MM.1S (cell line): ENCODE measurements around the gene GABRG3.

Experiments used
- DNase-seq: peaks from one replicate; pipeline ENCODE4 v3.0.0-alpha.2; 2015
- H2AFZ ChIP-seq: fragments of 300-600 bp; sonication (generic); 2 replicates; pipeline ENCODE4 v1.6.0; 2016; ENCODE audit warnings: antibody characterized with exemption, low read length
- H3F3A ChIP-seq: fragments of 300-600 bp; sonication (generic); 2 replicates; pipeline ENCODE4 v1.6.1; 2016; ENCODE audit warnings: mild to moderate bottlenecking, antibody characterized with exemption, low read length, moderate library complexity, mixed read lengths; ENCODE audit not compliant: insufficient read depth
- H3K27ac ChIP-seq: fragments of 300-600 bp; sonication (generic); 2 replicates; pipeline ENCODE4 v1.5.1; 2016; ENCODE audit warnings: mild to moderate bottlenecking, low read length
- H3K27me3 ChIP-seq: fragments of 300-600 bp; sonication (generic); replicated peaks from 2 replicates; pipeline ENCODE4 v1.6.0; 2016; ENCODE audit warnings: low read length; ENCODE audit not compliant: insufficient read depth
- H3K36me3 ChIP-seq: fragments of 300-600 bp; sonication (generic); replicated peaks from 2 replicates; pipeline ENCODE4 v1.6.1; 2016; ENCODE audit warnings: mild to moderate bottlenecking, low read length, mixed read lengths; ENCODE audit not compliant: insufficient read depth
- H3K4me1 ChIP-seq: fragments of 300-600 bp; sonication (generic); 2 replicates; pipeline ENCODE4 v1.6.1; 2016; ENCODE audit warnings: low read length, mixed read lengths
- H3K4me2 ChIP-seq: fragments of 300-600 bp; sonication (generic); 2 replicates; pipeline ENCODE4 v1.6.0; 2016; ENCODE audit warnings: low read depth, low read length
- H3K4me3 ChIP-seq: fragments of 300-600 bp; sonication (generic); 2 replicates; pipeline ENCODE4 v1.5.1; 2016; ENCODE audit warnings: low read length, mixed read lengths
- H3K79me2 ChIP-seq: fragments of 300-600 bp; sonication (generic); 2 replicates; pipeline ENCODE4 v1.6.1; 2016; ENCODE audit warnings: mixed run types, low read length, mixed read lengths
- H3K9ac ChIP-seq: fragments of 300-600 bp; sonication (generic); 2 replicates; pipeline ENCODE4 v1.6.1; 2016; ENCODE audit warnings: low read length, mixed read lengths
- H3K9me2 ChIP-seq: fragments of 300-600 bp; sonication (generic); replicated peaks from 2 replicates; pipeline ENCODE4 v1.6.1; 2016; ENCODE audit warnings: mild to moderate bottlenecking, low read length, mixed read lengths; ENCODE audit not compliant: insufficient read depth
- H3K9me3 ChIP-seq: fragments of 300-600 bp; sonication (generic); replicated peaks from 2 replicates; pipeline ENCODE4 v1.6.1; 2016; ENCODE audit warnings: mild to moderate bottlenecking, low read length, mixed read lengths; ENCODE audit not compliant: insufficient read depth
- H4K20me1 ChIP-seq: fragments of 300-600 bp; sonication (generic); 2 replicates; pipeline ENCODE4 v1.6.1; 2016; ENCODE audit warnings: mild to moderate bottlenecking, low read length, moderate library complexity, mixed read lengths; ENCODE audit not compliant: insufficient read depth
- EZH2 ChIP-seq: fragments of 300-600 bp; sonication (generic); optimal IDR thresholded peaks from 2 replicates; pipeline ENCODE3; 2017; ENCODE audit warnings: low read depth, mild to moderate bottlenecking, antibody characterized with exemption, low read length, mixed read lengths
- EZH2phosphoT487 ChIP-seq: fragments of 300-600 bp; sonication (generic); IDR thresholded peaks from 2 replicates; pipeline ENCODE4 v1.6.1; 2018; ENCODE audit warnings: antibody characterized with exemption, low read length
- TF ChIP-seq, protein P1 (sequence below): fragments of 300-600 bp; sonication (generic); IDR thresholded peaks from 2 replicates; pipeline ENCODE4 v1.5.1; 2016; ENCODE audit warnings: antibody characterized with exemption, low read length, mixed read lengths

Gene GABRG3

DNA sequence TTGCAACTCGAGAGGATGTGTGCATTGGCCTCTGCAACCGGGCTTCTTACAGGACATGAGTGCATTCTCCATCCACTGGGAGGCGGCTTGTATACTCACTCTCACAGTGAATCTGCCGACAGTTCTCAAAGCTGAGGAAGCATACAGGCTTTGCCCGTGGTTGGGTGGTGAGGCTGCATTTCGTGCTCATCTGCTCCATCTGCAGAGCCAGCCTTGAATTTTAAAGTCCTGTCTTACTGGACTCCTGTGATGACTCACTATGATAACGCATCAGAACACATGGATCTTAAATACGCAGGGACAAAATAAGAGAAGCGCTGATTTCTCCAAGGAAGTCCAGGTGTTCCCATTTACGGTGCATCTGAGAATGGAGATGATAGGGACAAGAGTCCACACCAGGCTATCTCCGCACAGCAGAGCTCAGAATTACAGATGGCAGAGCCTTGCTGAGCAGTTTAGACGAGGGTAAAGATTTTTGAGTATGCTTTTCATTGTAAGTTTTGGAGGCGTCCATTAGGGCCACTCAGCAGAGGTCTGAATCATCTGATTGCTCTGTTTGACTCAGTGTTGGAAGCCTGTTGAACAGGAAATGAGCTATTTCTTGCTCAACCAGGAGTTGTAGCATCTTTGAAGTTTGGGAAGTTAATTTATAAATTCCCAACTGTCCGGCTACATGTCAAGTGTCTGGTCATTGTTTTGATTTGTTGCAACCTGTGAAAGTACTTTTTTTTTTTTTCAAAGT, 87.1 kb downstream of the GABRG3 start:
- no peaks in the 10 kb centered on the region for H3F3A ChIP-seq
- no peaks in the 10 kb centered on the region for H4K20me1 ChIP-seq
- H3K36me3 ChIP-seq, result no peaks in the 10 kb centered on the region
- DNase-seq, result no peak
- H3K79me2 ChIP-seq, result no peaks in the 10 kb centered on the region
- no peak overlapping the region for H3K4me2 ChIP-seq
- no peaks in the 10 kb centered on the region for H3K27me3 ChIP-seq
- no peaks in the 10 kb centered on the region for H3K9me2 ChIP-seq
- H3K4me1 ChIP-seq, result no peaks in the 10 kb centered on the region
- TF ChIP-seq EZH2phosphoT487 (no peak), EZH2 (no peak)
- TF ChIP-seq, protein P1, sequence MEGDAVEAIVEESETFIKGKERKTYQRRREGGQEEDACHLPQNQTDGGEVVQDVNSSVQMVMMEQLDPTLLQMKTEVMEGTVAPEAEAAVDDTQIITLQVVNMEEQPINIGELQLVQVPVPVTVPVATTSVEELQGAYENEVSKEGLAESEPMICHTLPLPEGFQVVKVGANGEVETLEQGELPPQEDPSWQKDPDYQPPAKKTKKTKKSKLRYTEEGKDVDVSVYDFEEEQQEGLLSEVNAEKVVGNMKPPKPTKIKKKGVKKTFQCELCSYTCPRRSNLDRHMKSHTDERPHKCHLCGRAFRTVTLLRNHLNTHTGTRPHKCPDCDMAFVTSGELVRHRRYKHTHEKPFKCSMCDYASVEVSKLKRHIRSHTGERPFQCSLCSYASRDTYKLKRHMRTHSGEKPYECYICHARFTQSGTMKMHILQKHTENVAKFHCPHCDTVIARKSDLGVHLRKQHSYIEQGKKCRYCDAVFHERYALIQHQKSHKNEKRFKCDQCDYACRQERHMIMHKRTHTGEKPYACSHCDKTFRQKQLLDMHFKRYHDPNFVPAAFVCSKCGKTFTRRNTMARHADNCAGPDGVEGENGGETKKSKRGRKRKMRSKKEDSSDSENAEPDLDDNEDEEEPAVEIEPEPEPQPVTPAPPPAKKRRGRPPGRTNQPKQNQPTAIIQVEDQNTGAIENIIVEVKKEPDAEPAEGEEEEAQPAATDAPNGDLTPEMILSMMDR, result no peak
- no peak overlapping the region for H3K27ac ChIP-seq
- no peaks in the 10 kb centered on the region for H3K9me3 ChIP-seq
- H3K4me3 ChIP-seq, result no peak overlapping the region
- no peak overlapping the region for H2AFZ ChIP-seq
- no peak overlapping the region for H3K9ac ChIP-seq

GRCh38 chr15:27058939-27059338, 88.0 kb downstream of the GABRG3 start:
- Histone ChIP-seq H2AFZ (no peak overlapping the region), H4K20me1 (no peaks in the 10 kb centered on the region), H3K36me3 (no peaks in the 10 kb centered on the region), H3K9ac (no peak overlapping the region), H3K27me3 (no peaks in the 10 kb centered on the region), H3K9me3 (no peaks in the 10 kb centered on the region), H3K4me1 (no peaks in the 10 kb centered on the region), H3K79me2 (no peaks in the 10 kb centered on the region), H3K4me2 (no peak overlapping the region), H3K9me2 (no peaks in the 10 kb centered on the region), H3K4me3 (no peak overlapping the region), H3K27ac (no peak overlapping the region), H3F3A (no peaks in the 10 kb centered on the region)
- DNase-seq, result no peak
- TF ChIP-seq EZH2phosphoT487 (no peak), EZH2 (no peak)
- TF ChIP-seq, protein P1, result no peak

DNA sequence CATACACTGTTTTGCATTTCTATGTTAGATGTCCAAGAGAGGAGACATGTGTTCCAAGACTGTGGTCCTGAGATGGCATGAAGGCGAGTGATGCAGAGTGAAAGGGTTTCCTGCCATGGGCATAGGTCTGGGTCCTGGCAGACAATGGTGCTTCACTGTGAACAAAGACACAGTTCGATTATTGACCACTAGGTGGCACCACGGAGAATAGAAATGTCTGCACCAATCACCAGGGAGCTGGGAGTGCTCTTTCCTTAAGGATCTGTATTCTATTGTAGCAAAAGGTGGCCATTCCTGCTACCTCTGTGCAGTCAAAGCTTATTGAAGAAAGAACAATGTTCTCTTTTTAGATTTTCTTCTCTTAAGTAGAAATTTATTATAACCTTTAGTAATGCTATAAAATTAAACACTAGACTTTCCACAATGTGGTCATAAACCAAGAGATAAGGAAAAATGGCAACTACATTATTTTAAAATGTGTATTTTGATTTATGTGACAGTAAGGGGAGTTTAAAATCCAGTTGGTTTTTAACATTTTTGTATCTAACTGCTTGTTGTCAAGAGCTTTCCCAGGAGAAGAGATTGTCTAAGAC, 88.7 kb downstream of the GABRG3 start:
- Histone ChIP-seq H3K27ac (no peak overlapping the region), H3K79me2 (no peaks in the 10 kb centered on the region), H4K20me1 (no peaks in the 10 kb centered on the region), H3K4me3 (no peak overlapping the region), H3K4me2 (no peak overlapping the region), H3K27me3 (no peaks in the 10 kb centered on the region), H3K36me3 (no peaks in the 10 kb centered on the region), H3K9me2 (no peaks in the 10 kb centered on the region), H3K9me3 (no peaks in the 10 kb centered on the region), H3K4me1 (no peaks in the 10 kb centered on the region), H2AFZ (no peak overlapping the region), H3K9ac (no peak overlapping the region), H3F3A (no peaks in the 10 kb centered on the region)
- peak; percentile 44 for DNase-seq
- TF ChIP-seq, protein P1, result peak; percentile 60
- no peak for TF ChIP-seq EZH2
